ENCODE results near the gene SBK2.

DNA sequence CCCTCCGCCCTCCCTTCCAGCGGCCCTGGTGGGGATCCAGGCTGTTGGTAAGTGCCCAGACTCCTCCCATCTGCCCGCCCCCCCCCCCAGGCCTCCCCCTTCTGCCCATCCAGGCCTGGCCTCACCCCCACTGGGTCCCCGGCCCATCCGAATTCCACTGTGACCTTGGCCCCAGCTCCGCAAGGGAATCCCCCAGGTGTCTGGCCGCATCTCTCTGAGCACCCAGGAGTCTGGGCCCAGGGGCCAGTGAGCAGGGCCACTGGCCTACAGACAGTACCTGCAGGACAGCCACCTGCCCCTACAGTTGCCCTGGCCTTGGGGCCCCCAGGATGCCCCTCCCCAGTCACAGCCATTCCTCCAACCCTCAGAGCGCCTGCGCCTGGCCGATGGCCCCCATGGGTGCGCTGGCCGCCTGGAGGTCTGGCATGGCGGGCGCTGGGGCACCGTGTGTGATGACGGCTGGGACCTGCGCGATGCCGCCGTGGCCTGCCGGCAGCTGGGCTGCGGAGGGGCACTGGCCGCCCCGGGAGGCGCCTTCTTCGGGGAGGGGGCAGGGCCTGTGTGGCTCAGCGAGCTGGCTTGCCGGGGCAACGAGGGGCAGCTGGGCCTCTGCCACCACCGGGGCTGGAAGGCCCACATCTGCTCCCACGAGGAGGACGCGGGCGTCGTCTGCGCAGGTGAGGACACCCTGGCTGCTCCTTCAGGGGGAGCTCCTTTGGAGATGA is 47.8 kb downstream of the SBK2 start:
- TF ChIP-seq EZH2 (optimal IDR thresholded peaks at IDR 0.05; ENCODE audit: low read depth, low read length): no peak
- TF ChIP-seq EZH2phosphoT487 (IDR thresholded peaks at IDR 0.05; ENCODE audit: low read length): no peak
- TF ChIP-seq, protein P1, sequence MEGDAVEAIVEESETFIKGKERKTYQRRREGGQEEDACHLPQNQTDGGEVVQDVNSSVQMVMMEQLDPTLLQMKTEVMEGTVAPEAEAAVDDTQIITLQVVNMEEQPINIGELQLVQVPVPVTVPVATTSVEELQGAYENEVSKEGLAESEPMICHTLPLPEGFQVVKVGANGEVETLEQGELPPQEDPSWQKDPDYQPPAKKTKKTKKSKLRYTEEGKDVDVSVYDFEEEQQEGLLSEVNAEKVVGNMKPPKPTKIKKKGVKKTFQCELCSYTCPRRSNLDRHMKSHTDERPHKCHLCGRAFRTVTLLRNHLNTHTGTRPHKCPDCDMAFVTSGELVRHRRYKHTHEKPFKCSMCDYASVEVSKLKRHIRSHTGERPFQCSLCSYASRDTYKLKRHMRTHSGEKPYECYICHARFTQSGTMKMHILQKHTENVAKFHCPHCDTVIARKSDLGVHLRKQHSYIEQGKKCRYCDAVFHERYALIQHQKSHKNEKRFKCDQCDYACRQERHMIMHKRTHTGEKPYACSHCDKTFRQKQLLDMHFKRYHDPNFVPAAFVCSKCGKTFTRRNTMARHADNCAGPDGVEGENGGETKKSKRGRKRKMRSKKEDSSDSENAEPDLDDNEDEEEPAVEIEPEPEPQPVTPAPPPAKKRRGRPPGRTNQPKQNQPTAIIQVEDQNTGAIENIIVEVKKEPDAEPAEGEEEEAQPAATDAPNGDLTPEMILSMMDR (IDR thresholded peaks at IDR 0.05; ENCODE audit: low read length): no peak

Measured in MM.1S (cell line).